OCI-LY7 (cell line): Measurements from ENCODE around the gene RAB31. TPM values are rescaled to one million over a fixed set of nuclear protein-coding genes. Genes with fewer than 3 reads are reported as not detected.

Experiments
- BruUV-seq: library from RNA; stranded (reverse); fragments of 400-500 nt; replicated peaks from 2 replicates; lab custom pipeline; 2021; lab: Mats Ljungman, UMichigan
- CTCF ChIA-PET: fragments of 300-600 bp; sonication (Branson Sonifier 250); formaldehyde crosslinking; loops from one replicate; lab custom pipeline; 2022; ENCODE audit warnings: antibody characterized with exemption; ENCODE audit not compliant: unreplicated experiment; lab: Charles Lee
- POLR2A ChIA-PET: fragments of 300-600 bp; sonication (Branson Sonifier 250); formaldehyde crosslinking; loops from one replicate; lab custom pipeline; 2022; ENCODE audit warnings: antibody characterized with exemption; lab: Charles Lee
- DNase-seq: peaks from one replicate; pipeline ENCODE4 v3.0.0-alpha.2; 2015; ENCODE audit warnings: low spot score
- H2AFZ ChIP-seq: fragments of 200-600 bp; sonication (generic), shearing (Covaris generic); 2 replicates; pipeline ENCODE4 v1.6.1; 2014; ENCODE audit warnings: mild to moderate bottlenecking, antibody characterized with exemption, low read length, moderate library complexity
- H3K27ac ChIP-seq: fragments of 200-600 bp; sonication (generic); 2 replicates; pipeline ENCODE4 v1.5.1; 2014; ENCODE audit warnings: mixed run types, low read depth, mild to moderate bottlenecking, moderate library complexity, low read length, inconsistent platforms; ENCODE audit not compliant: poor library complexity, severe bottlenecking
- H3K36me3 ChIP-seq: fragments of 200-600 bp; sonication (generic); 2 replicates; pipeline ENCODE4 v1.6.1; 2014; ENCODE audit warnings: mild to moderate bottlenecking, antibody characterized with exemption, low read length, moderate library complexity, mixed read lengths; ENCODE audit not compliant: insufficient read depth
- H3K4me1 ChIP-seq: fragments of 200-600 bp; sonication (generic); 2 replicates; pipeline ENCODE4 v1.5.1; 2014; ENCODE audit warnings: mild to moderate bottlenecking, low read length; ENCODE audit not compliant: insufficient read depth, poor library complexity, severe bottlenecking
- H3K4me2 ChIP-seq: fragments of 200-600 bp; sonication (generic); 2 replicates; pipeline ENCODE4 v1.6.1; 2014; ENCODE audit warnings: mild to moderate bottlenecking, low read length
- H3K4me3 ChIP-seq: fragments of 200-600 bp; sonication (generic); 2 replicates; pipeline ENCODE4 v1.5.1; 2014; ENCODE audit warnings: mild to moderate bottlenecking, low read depth, low read length; ENCODE audit not compliant: poor library complexity, severe bottlenecking
- H3K79me2 ChIP-seq: fragments of 200-600 bp; sonication (generic); 2 replicates; pipeline ENCODE4 v1.6.1; 2016; ENCODE audit warnings: low read depth, mild to moderate bottlenecking, low read length, moderate library complexity, mixed read lengths; ENCODE audit not compliant: insufficient read depth
- H3K9me2 ChIP-seq: fragments of 200-600 bp; sonication (generic); 2 replicates; pipeline ENCODE4 v1.6.1; 2016; ENCODE audit warnings: mild to moderate bottlenecking, low read length, mixed read lengths; ENCODE audit not compliant: insufficient read depth
- H3K9me3 ChIP-seq: fragments of 200-600 bp; sonication (generic); 2 replicates; pipeline ENCODE4 v1.6.1; 2014; ENCODE audit warnings: mild to moderate bottlenecking, mixed run types, low read length, mixed read lengths
- H4K20me1 ChIP-seq: fragments of 200-600 bp; sonication (generic); 2 replicates; pipeline ENCODE4 v1.6.1; 2014; ENCODE audit warnings: mild to moderate bottlenecking, antibody characterized with exemption, low read length, moderate library complexity, mixed read lengths; ENCODE audit not compliant: insufficient read depth
- EZH2phosphoT487 ChIP-seq: fragments of 200-600 bp; sonication (generic); IDR thresholded peaks from 2 replicates; pipeline ENCODE4 v1.6.1; 2018; ENCODE audit warnings: low read depth, borderline replicate concordance, mild to moderate bottlenecking, mixed run types, antibody characterized with exemption, low read length, moderate library complexity, mixed read lengths
- intact Hi-C: fragments of 100-400 bp; cut with micrococcal nuclease; formaldehyde crosslinking; loops from one replicate; pipeline ENCODE4 v1.10.0; 2022; ENCODE audit not compliant: unreplicated experiment
- total RNA-seq, 2 experiments: library from RNA; depleted of rRNA in 1 of 2; stranded (reverse); fragments of >200 nt in 1 of 2; shearing (Covaris generic) in 1 of 2; gene quantifications; 2 replicates each; pipeline ENCODE4 v1.2.3, GENCODE V29; 2014 to 2022
- TF ChIP-seq, protein P1 (sequence below): fragments of 200-600 bp; sonication (generic); conservative IDR thresholded peaks from 2 replicates; pipeline ENCODE4 v1.5.1; 2014; ENCODE audit warnings: mild to moderate bottlenecking, antibody characterized with exemption, low read length, moderate library complexity, mixed read lengths

Gene RAB31
- total RNA-seq, 2 experiments from 2014 or later = not detected

DNA sequence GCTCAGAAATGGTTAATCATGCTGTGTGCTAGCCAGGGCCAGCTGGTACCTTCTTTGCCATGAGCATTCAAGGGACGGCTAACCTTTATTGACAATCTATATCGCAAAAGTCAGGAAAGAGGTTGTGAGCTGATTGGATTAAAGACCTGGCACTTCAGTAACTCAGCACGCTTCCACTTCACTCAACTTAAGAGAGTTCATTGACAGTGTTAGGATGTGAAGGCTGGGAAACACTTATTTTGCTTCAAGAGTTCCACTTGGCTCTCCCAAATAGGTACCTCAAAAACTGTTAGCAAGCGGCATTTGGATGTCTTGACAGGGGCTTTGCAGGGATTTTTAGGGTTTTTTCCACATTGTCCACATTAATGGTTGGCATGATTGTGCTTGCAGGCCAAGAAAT, 152.6 kb downstream of the RAB31 start:
- Histone ChIP-seq H2AFZ (no peak overlapping the region), H3K79me2 (no peaks in the 10 kb centered on the region), H3K9me3 (no peaks in the 10 kb centered on the region), H3K4me2 (no peak overlapping the region), H3K4me1 (no peaks in the 10 kb centered on the region), H3K27ac (no peak overlapping the region), H3K36me3 (no peaks in the 10 kb centered on the region), H3K4me3 (no peak overlapping the region), H3K9me2 (no peaks in the 10 kb centered on the region), H4K20me1 (no peaks in the 10 kb centered on the region)
- intact Hi-C loops = no loop called here
- no TSS peak for BruUV-seq
- ChIA-PET CTCF (no interaction called here), POLR2A (interaction anchor here (0.7 to 0.8 kb wide), 2 partner anchors 9 to 10 kb away, joined by 3 to 6 read pairs; no protein-coding TSS in a partner anchor)
- DNase-seq = no peak
- no peak for TF ChIP-seq EZH2phosphoT487
- TF ChIP-seq, protein P1, sequence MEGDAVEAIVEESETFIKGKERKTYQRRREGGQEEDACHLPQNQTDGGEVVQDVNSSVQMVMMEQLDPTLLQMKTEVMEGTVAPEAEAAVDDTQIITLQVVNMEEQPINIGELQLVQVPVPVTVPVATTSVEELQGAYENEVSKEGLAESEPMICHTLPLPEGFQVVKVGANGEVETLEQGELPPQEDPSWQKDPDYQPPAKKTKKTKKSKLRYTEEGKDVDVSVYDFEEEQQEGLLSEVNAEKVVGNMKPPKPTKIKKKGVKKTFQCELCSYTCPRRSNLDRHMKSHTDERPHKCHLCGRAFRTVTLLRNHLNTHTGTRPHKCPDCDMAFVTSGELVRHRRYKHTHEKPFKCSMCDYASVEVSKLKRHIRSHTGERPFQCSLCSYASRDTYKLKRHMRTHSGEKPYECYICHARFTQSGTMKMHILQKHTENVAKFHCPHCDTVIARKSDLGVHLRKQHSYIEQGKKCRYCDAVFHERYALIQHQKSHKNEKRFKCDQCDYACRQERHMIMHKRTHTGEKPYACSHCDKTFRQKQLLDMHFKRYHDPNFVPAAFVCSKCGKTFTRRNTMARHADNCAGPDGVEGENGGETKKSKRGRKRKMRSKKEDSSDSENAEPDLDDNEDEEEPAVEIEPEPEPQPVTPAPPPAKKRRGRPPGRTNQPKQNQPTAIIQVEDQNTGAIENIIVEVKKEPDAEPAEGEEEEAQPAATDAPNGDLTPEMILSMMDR = no peak

DNA sequence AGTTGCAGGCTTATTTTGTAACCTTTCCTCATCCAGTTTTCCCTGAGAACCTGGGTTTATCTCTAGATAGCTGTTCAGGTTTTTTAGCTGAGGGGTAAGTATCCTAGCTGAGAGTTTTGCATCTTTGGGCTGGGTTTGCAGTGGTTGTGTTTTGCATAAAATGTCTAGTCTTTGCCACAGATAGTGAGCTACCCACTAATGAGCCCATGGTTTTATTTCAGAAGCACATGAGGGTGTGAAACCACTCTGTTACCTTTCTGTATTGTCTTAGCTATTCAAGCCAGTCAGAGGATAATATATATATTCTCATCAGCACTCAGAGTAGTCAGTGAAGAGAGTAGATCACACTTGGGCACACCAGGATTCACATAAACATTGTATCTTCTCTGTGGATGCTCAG, 153.1 kb downstream of the RAB31 start:
- H3K4me1 ChIP-seq = no peaks in the 10 kb centered on the region
- H4K20me1 ChIP-seq = no peaks in the 10 kb centered on the region
- no peak overlapping the region for H2AFZ ChIP-seq
- H3K4me2 ChIP-seq = no peak overlapping the region
- no peaks in the 10 kb centered on the region for H3K9me2 ChIP-seq
- no TSS peak for BruUV-seq
- intact Hi-C loops = no loop called here
- no peaks in the 10 kb centered on the region for H3K36me3 ChIP-seq
- POLR2A ChIA-PET = interaction anchor here (0.6 to 0.8 kb wide), 2 partner anchors 8 to 351 kb away, joined by 3 to 6 read pairs; no protein-coding TSS in a partner anchor
- no peak overlapping the region for H3K4me3 ChIP-seq
- no peaks in the 10 kb centered on the region for H3K79me2 ChIP-seq
- no peak overlapping the region for H3K27ac ChIP-seq
- no peaks in the 10 kb centered on the region for H3K9me3 ChIP-seq
- no peak for TF ChIP-seq EZH2phosphoT487
- TF ChIP-seq, protein P1 = no peak
- CTCF ChIA-PET = no interaction called here
- no peak for DNase-seq

DNA sequence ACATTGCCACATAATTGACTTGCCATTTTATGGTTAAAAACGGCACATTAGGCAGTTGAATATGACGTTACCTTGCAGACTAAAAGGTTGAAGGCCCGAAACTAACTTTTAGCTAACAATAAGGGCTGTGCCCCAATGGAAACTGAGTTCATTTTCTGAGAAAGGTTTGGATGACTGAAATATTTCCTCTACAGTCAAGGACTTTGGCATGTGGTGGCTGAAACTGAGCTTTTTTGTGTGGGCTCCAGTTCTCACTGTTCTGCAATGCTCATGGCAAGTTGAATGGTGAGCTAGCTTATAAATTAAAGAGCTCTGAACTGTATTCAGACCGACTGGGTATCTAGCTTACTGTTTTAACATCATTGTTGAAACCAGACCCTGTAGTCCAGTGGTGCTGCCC, 153.8 kb downstream of the RAB31 start:
- no peak for TF ChIP-seq EZH2phosphoT487
- TF ChIP-seq, protein P1 = no peak
- no peak overlapping the region for H2AFZ ChIP-seq
- H4K20me1 ChIP-seq = no peaks in the 10 kb centered on the region
- H3K4me2 ChIP-seq = no peak overlapping the region
- DNase-seq = no peak
- H3K4me1 ChIP-seq = no peaks in the 10 kb centered on the region
- intact Hi-C loops = no loop called here
- no peaks in the 10 kb centered on the region for H3K9me2 ChIP-seq
- H3K36me3 ChIP-seq = no peaks in the 10 kb centered on the region
- ChIA-PET CTCF (no interaction called here), POLR2A (interaction anchor here (0.8 to 1.2 kb wide), 2 partner anchors 8 to 10 kb away, joined by 3 read pairs; no protein-coding TSS in a partner anchor)
- no TSS peak for BruUV-seq
- no peak overlapping the region for H3K27ac ChIP-seq
- H3K79me2 ChIP-seq = no peaks in the 10 kb centered on the region
- H3K4me3 ChIP-seq = no peak overlapping the region
- no peaks in the 10 kb centered on the region for H3K9me3 ChIP-seq
